Panc1 (cell line): Measurements from ENCODE around the gene TOM1L1. TPM values are rescaled to one million over a fixed set of nuclear protein-coding genes. Genes with fewer than 3 reads are reported as not detected.

ENCODE experiments used
- ATAC-seq: fragments of 200-7000 bp; cut with Tn5 transposase; 2 replicates; pipeline ENCODE4 v1.9.1; 2020; ENCODE audit warnings: mild to moderate bottlenecking, moderate library complexity
- BruUV-seq: library from RNA; stranded (reverse); fragments of 400-500 nt; replicated peaks from 2 replicates; lab custom pipeline; 2021; lab: Mats Ljungman, UMichigan
- CTCF ChIA-PET: fragments of 300-600 bp; sonication (Branson Sonifier 250); formaldehyde crosslinking; loops from one replicate; lab custom pipeline; 2022; ENCODE audit warnings: antibody characterized with exemption; lab: Charles Lee
- POLR2A ChIA-PET: fragments of 300-600 bp; sonication (Branson Sonifier 250); formaldehyde crosslinking; loops from one replicate; lab custom pipeline; 2022; ENCODE audit warnings: antibody characterized with exemption; lab: Charles Lee
- DNase-seq: peaks from one replicate; pipeline ENCODE4 v3.0.0-alpha.2; 2010; ENCODE audit warnings: low read depth, low spot score
- H3K27ac ChIP-seq: 2 replicates; pipeline ENCODE4 v1.5.1; 2011; ENCODE audit warnings: mild to moderate bottlenecking, low read length, inconsistent platforms
- H3K27me3 ChIP-seq: fragments of 200-500 bp; sonication (Bioruptor generic); 2 replicates; pipeline ENCODE4 v1.6.0; 2014; ENCODE audit warnings: low read length, inconsistent platforms; ENCODE audit not compliant: control insufficient read depth, insufficient read depth
- H3K36me3 ChIP-seq: fragments of 200-500 bp; sonication (Bioruptor generic); 2 replicates; pipeline ENCODE4 v1.5.1; 2014; ENCODE audit warnings: inconsistent platforms, mild to moderate bottlenecking, low read length, moderate library complexity; ENCODE audit not compliant: control insufficient read depth, insufficient read depth
- H3K4me1 ChIP-seq: 2 replicates; pipeline ENCODE4 v1.5.1; 2011; ENCODE audit warnings: inconsistent platforms, mild to moderate bottlenecking, low read length, moderate library complexity; ENCODE audit not compliant: control insufficient read depth, insufficient read depth
- H3K4me3 ChIP-seq, 2 experiments: 2 replicates each; pipeline ENCODE4 v1.5.1; 2011 to 2012; ENCODE audit warnings: low read depth in 2 of 2, low read length in 2 of 2, mild to moderate bottlenecking in 2 of 2, inconsistent platforms in 1 of 2, moderate library complexity in 1 of 2
- H3K9me3 ChIP-seq: fragments of 200-500 bp; sonication (Bioruptor generic); 2 replicates; pipeline ENCODE4 v1.5.1; 2014; ENCODE audit warnings: low read depth, mild to moderate bottlenecking, inconsistent platforms, low read length, moderate library complexity; ENCODE audit not compliant: control insufficient read depth, insufficient read depth
- CTCF ChIP-seq: fragments of 450-650 bp; IDR thresholded peaks from 2 replicates; pipeline ENCODE4 v1.5.1; 2017; ENCODE audit warnings: mild to moderate bottlenecking
- POLR2AphosphoS5 ChIP-seq: IDR thresholded peaks from 2 replicates; pipeline ENCODE4 v1.6.1; 2012; ENCODE audit warnings: mild to moderate bottlenecking, low read depth, low read length, moderate library complexity
- REST ChIP-seq, 2 experiments: IDR thresholded peaks; 2 replicates each; pipeline ENCODE4 v1.6.1; 2011 to 2012; ENCODE audit warnings: low read depth in 2 of 2, control low read depth in 1 of 2, low read length in 1 of 2, mild to moderate bottlenecking in 1 of 2, moderate library complexity in 1 of 2; ENCODE audit not compliant: insufficient read depth in 1 of 2
- SIN3A ChIP-seq: IDR thresholded peaks from 2 replicates; pipeline ENCODE4 v1.6.1; 2012; ENCODE audit warnings: low read depth, mild to moderate bottlenecking, low read length, moderate library complexity, borderline replicate concordance; ENCODE audit not compliant: insufficient read depth
- TCF7L2 ChIP-seq: IDR thresholded peaks from 2 replicates; pipeline ENCODE4 v1.6.1; 2011; ENCODE audit warnings: mild to moderate bottlenecking, low read depth, low read length, inconsistent platforms
- in situ Hi-C: cut with HindIII; loops from 2 replicates; pipeline ENCODE4 v1.10.0; 2016; ENCODE audit warnings: low sequenced_read_pairs, low pct_unique_long_range_greater_than_20kb
- intact Hi-C: fragments of 100-400 bp; cut with micrococcal nuclease; formaldehyde crosslinking; loops from one replicate; pipeline ENCODE4 v1.10.0; 2022; ENCODE audit not compliant: unreplicated experiment
- total RNA-seq: library from RNA; stranded (reverse); gene quantifications from one replicate; pipeline ENCODE4 v1.2.1, GENCODE V29; 2021; ENCODE audit not compliant: unreplicated experiment

The TOM1L1 gene
- total RNA-seq, 1 experiment from 2014 or later = 53.9 TPM

- DNase-seq = no peak
- Histone ChIP-seq H3K36me3 (peaks cover 6% of the 10 kb centered on the region; the same call in 1 of the 2 replicates), H3K9me3 (no peaks in the 10 kb centered on the region), H3K4me3 (no peak overlapping the region), H3K4me1 (peaks cover 13% of the 10 kb centered on the region), H3K27ac (no peak overlapping the region), H3K27me3 (no peaks in the 10 kb centered on the region)
- intact Hi-C loops = no loop called here
- ATAC-seq = no peak
- ChIA-PET CTCF (no interaction called here), POLR2A (no interaction called here)
- no TSS peak for BruUV-seq
- in situ Hi-C loops = no loop called here
- TF ChIP-seq POLR2AphosphoS5 = no peak
- no peak for TF ChIP-seq CTCF
- TF ChIP-seq TCF7L2 = no peak
- TF ChIP-seq SIN3A = no peak
- no peak for TF ChIP-seq REST (IDR thresholded peaks at IDR 0.05; ENCODE audit: insufficient read depth in 1 of 2, low read depth in 2 of 2, low read length in 1 of 2)
Measured at GRCh38 chr17:54899201-54899600, 1.5 kb upstream of the TOM1L1 start.

- no peaks in the 10 kb centered on the region for H3K27me3 ChIP-seq
- H3K27ac ChIP-seq = peak overlapping the region; percentile 56
- H3K9me3 ChIP-seq = no peaks in the 10 kb centered on the region
- in situ Hi-C loops (no loop called here), intact Hi-C loops (no loop called here)
- no TSS peak for BruUV-seq
- DNase-seq (no peak), ATAC-seq (peak; percentile 27)
- H3K4me3 ChIP-seq = peak overlapping the region; percentile 92 to 97
- peaks cover 13% of the 10 kb centered on the region for H3K4me1 ChIP-seq
- H3K36me3 ChIP-seq = peaks cover 7% of the 10 kb centered on the region
- no peak for TF ChIP-seq REST (IDR thresholded peaks at IDR 0.05; ENCODE audit: insufficient read depth in 1 of 2, low read depth in 2 of 2, low read length in 1 of 2)
- TF ChIP-seq SIN3A = no peak
- no peak for TF ChIP-seq POLR2AphosphoS5
- TF ChIP-seq CTCF = no peak
- TF ChIP-seq TCF7L2 = no peak; the same call in 1 of the 2 replicates
- ChIA-PET POLR2A (interaction anchor here (0.5 kb wide), 1 partner anchor 303 kb away, joined by 10 read pairs; no protein-coding TSS in a partner anchor), CTCF (no interaction called here)
Measured at GRCh38 chr17:54899721-54900456, 763 bp upstream of the TOM1L1 start.
